ENCODE data around the gene NEUROG3. TPM values are rescaled to one million over a fixed set of nuclear protein-coding genes. Genes with fewer than 3 reads are reported as not detected.

The NEUROG3 gene
- total and polyA plus RNA-seq, 2 of the 8 experiments (the other 6 are each of a cell fraction or from before 2014, with no cell fraction given) = 0.45 TPM; not detected in 1

DNA sequence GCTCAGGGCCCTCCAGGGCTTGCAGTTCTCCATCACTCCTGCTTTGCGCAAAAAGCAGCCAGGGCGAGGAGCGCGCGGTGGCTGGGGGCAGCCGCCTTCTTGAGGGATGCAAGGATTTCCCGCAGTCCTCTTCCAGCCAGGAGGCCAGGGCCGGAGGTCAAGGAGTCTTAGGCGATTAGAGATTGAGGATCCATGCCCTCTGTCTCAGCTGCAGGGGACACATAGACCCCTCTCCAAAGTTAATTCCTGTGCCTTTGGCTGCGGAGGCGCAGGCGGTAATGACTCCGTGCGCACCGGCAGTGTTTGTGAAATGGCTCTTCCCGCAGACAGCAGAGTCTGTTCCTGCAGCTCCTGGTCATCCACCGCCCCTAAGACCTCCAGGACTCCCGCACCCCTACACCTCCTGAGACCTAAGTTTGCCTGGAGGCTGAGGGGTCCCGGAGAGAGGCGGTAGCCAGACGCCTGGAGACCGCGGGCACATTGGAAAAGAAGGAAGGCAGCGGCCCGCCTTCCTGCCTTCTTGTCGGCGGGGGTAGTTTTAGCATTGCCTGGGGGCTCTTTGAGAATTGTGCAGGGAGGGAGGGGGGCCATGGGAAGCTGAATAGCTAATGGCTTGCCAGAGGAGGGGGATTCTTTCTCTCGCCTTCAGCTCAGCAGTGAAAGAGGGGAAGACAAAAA, 3.3 kb upstream of the NEUROG3 start (continued):
- TF ChIP-seq, protein P1, sequence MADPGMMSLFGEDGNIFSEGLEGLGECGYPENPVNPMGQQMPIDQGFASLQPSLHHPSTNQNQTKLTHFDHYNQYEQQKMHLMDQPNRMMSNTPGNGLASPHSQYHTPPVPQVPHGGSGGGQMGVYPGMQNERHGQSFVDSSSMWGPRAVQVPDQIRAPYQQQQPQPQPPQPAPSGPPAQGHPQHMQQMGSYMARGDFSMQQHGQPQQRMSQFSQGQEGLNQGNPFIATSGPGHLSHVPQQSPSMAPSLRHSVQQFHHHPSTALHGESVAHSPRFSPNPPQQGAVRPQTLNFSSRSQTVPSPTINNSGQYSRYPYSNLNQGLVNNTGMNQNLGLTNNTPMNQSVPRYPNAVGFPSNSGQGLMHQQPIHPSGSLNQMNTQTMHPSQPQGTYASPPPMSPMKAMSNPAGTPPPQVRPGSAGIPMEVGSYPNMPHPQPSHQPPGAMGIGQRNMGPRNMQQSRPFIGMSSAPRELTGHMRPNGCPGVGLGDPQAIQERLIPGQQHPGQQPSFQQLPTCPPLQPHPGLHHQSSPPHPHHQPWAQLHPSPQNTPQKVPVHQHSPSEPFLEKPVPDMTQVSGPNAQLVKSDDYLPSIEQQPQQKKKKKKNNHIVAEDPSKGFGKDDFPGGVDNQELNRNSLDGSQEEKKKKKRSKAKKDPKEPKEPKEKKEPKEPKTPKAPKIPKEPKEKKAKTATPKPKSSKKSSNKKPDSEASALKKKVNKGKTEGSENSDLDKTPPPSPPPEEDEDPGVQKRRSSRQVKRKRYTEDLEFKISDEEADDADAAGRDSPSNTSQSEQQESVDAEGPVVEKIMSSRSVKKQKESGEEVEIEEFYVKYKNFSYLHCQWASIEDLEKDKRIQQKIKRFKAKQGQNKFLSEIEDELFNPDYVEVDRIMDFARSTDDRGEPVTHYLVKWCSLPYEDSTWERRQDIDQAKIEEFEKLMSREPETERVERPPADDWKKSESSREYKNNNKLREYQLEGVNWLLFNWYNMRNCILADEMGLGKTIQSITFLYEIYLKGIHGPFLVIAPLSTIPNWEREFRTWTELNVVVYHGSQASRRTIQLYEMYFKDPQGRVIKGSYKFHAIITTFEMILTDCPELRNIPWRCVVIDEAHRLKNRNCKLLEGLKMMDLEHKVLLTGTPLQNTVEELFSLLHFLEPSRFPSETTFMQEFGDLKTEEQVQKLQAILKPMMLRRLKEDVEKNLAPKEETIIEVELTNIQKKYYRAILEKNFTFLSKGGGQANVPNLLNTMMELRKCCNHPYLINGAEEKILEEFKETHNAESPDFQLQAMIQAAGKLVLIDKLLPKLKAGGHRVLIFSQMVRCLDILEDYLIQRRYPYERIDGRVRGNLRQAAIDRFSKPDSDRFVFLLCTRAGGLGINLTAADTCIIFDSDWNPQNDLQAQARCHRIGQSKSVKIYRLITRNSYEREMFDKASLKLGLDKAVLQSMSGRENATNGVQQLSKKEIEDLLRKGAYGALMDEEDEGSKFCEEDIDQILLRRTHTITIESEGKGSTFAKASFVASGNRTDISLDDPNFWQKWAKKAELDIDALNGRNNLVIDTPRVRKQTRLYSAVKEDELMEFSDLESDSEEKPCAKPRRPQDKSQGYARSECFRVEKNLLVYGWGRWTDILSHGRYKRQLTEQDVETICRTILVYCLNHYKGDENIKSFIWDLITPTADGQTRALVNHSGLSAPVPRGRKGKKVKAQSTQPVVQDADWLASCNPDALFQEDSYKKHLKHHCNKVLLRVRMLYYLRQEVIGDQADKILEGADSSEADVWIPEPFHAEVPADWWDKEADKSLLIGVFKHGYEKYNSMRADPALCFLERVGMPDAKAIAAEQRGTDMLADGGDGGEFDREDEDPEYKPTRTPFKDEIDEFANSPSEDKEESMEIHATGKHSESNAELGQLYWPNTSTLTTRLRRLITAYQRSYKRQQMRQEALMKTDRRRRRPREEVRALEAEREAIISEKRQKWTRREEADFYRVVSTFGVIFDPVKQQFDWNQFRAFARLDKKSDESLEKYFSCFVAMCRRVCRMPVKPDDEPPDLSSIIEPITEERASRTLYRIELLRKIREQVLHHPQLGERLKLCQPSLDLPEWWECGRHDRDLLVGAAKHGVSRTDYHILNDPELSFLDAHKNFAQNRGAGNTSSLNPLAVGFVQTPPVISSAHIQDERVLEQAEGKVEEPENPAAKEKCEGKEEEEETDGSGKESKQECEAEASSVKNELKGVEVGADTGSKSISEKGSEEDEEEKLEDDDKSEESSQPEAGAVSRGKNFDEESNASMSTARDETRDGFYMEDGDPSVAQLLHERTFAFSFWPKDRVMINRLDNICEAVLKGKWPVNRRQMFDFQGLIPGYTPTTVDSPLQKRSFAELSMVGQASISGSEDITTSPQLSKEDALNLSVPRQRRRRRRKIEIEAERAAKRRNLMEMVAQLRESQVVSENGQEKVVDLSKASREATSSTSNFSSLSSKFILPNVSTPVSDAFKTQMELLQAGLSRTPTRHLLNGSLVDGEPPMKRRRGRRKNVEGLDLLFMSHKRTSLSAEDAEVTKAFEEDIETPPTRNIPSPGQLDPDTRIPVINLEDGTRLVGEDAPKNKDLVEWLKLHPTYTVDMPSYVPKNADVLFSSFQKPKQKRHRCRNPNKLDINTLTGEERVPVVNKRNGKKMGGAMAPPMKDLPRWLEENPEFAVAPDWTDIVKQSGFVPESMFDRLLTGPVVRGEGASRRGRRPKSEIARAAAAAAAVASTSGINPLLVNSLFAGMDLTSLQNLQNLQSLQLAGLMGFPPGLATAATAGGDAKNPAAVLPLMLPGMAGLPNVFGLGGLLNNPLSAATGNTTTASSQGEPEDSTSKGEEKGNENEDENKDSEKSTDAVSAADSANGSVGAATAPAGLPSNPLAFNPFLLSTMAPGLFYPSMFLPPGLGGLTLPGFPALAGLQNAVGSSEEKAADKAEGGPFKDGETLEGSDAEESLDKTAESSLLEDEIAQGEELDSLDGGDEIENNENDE (IDR thresholded peaks at IDR 0.05; ENCODE audit: insufficient replicate concordance, low read length) = no peak
- TF ChIP-seq SUZ12 (IDR thresholded peaks at IDR 0.05; ENCODE audit: low read length) (peak; percentile 98), EZH2 (IDR thresholded peaks at IDR 0.05; ENCODE audit: low read depth, low read length, severe bottlenecking) (peak; percentile 90), KDM4A (IDR thresholded peaks at IDR 0.05; ENCODE audit: low read depth, low read length, severe bottlenecking) (peak; percentile 10)
